ENCODE data around the gene LPGAT1. TPM values are rescaled to one million over a fixed set of nuclear protein-coding genes. Genes with fewer than 3 reads are reported as not detected.

The LPGAT1 gene, protein sequence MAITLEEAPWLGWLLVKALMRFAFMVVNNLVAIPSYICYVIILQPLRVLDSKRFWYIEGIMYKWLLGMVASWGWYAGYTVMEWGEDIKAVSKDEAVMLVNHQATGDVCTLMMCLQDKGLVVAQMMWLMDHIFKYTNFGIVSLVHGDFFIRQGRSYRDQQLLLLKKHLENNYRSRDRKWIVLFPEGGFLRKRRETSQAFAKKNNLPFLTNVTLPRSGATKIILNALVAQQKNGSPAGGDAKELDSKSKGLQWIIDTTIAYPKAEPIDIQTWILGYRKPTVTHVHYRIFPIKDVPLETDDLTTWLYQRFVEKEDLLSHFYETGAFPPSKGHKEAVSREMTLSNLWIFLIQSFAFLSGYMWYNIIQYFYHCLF
- 53.6 and 58.5 TPM in 2 replicates for total RNA-seq

DNA sequence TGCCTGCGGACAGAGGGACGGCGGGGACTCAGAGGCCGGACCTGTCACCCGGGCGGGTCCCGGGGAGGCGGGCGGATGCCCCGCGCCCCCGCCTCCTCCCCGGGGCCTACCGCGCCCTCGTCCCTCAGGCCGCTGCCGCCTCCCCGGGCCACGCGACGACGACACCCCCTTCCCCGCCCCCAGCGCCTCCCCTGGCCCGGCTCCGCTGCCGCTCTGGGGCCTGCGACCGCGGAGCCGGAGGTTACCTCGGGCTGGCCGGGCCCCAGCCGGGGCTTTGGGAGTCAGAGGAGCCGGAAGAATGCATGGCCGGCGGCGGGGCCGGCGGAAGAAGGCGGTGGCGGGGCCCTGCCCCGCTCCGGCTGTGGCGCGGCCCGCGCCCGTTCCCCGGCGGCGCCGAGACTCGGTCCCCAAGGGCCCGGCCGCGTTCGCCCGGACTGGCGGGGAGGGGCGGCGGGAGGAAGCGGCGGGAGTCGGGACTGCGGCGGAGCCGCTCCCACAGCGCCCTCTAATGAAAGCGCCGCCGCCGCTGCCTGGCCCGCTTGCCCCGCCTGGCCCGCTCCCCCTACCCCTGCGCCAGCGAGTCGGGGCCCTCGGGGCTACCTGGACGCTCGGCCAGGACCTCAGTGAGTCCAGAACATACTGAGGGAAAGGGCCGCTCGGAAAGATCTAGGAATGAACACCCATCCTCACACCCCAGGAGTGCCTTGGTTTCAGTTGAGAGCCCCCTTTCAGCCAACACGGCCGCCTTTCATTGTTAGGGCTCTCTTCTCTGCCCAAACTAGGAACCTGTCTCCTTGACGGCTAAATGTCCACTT, at the start of gene LPGAT1:
Gene LPGAT1 (minus strand): TSS at position 436 of the 815 bp plus-strand sequence. CDS start 1,467 bp downstream, outside the sequence.

Small RNA genes lying within 50 kb of the gene (small RNA-seq; reads per million reads assigned to genes)
- gene RF00019 (not detected), gene RN7SL344P (not detected)

Other genes with a start within 250 kb of the LPGAT1 start
- 9.7 and 15.0 TPM in 2 replicates for gene NEK2, start 155.1 kb downstream of the LPGAT1 start, total RNA-seq
- 21.8 and 22.8 TPM in 2 replicates for gene INTS7, start 204.8 kb upstream of the LPGAT1 start, total RNA-seq
- gene DTL, start 205.0 kb upstream of the LPGAT1 start, total RNA-seq: 3.9 and 8.6 TPM in 2 replicates

Data from articular chondrocyte of knee joint (primary cell).